DOHH2 (cell line): Measurements from ENCODE around the gene MIEF1.

Source experiments
- H3F3A ChIP-seq: fragments of 200-600 bp; sonication (generic), shearing (Covaris generic); 2 replicates; pipeline ENCODE4 v1.6.0; 2016; ENCODE audit warnings: antibody characterized with exemption, mild to moderate bottlenecking; ENCODE audit not compliant: control insufficient read depth, insufficient read depth
- H3K27ac ChIP-seq: fragments of 200-600 bp; sonication (generic); 2 replicates; pipeline ENCODE4 v1.5.1; 2014; ENCODE audit warnings: low read depth, mild to moderate bottlenecking, low read length, moderate library complexity
- H3K27me3 ChIP-seq: fragments of 200-600 bp; sonication (generic); 2 replicates; pipeline ENCODE4 v1.6.1; 2014; ENCODE audit warnings: mild to moderate bottlenecking, low read length, mixed read lengths; ENCODE audit not compliant: control insufficient read depth
- H3K36me3 ChIP-seq: fragments of 200-600 bp; sonication (generic); 2 replicates; pipeline ENCODE4 v1.6.1; 2014; ENCODE audit warnings: mild to moderate bottlenecking, low read length, moderate library complexity, mixed read lengths; ENCODE audit not compliant: control insufficient read depth
- H3K4me1 ChIP-seq: fragments of 200-600 bp; sonication (generic); 2 replicates; pipeline ENCODE4 v1.6.1; 2014; ENCODE audit warnings: mild to moderate bottlenecking, low read length, mixed read lengths; ENCODE audit not compliant: control insufficient read depth
- H3K4me2 ChIP-seq: fragments of 200-600 bp; sonication (generic); 2 replicates; pipeline ENCODE4 v1.6.0; 2014; ENCODE audit warnings: mild to moderate bottlenecking, low read length, moderate library complexity
- H3K4me3 ChIP-seq: fragments of 200-600 bp; sonication (generic); 2 replicates; pipeline ENCODE4 v1.5.1; 2014; ENCODE audit warnings: mild to moderate bottlenecking, low read length, mixed read lengths
- H3K79me2 ChIP-seq: fragments of 200-600 bp; sonication (generic); 2 replicates; pipeline ENCODE4 v1.6.1; 2014; ENCODE audit warnings: mild to moderate bottlenecking, low read length, mixed read lengths; ENCODE audit not compliant: control insufficient read depth
- H3K9me2 ChIP-seq: fragments of 200-600 bp; sonication (generic); replicated peaks from 2 replicates; pipeline ENCODE4 v1.6.1; 2014; ENCODE audit warnings: mild to moderate bottlenecking, low read length, mixed read lengths; ENCODE audit not compliant: control insufficient read depth
- H3K9me3 ChIP-seq: fragments of 200-600 bp; sonication (generic); 2 replicates; pipeline ENCODE4 v1.6.1; 2014; ENCODE audit warnings: antibody characterized with exemption, low read length, mixed read lengths; ENCODE audit not compliant: control insufficient read depth, insufficient read depth
- H4K20me1 ChIP-seq: fragments of 200-600 bp; sonication (generic); 2 replicates; pipeline ENCODE4 v1.6.0; 2014; ENCODE audit warnings: low read depth, mild to moderate bottlenecking, antibody characterized with exemption, low read length, moderate library complexity; ENCODE audit not compliant: control insufficient read depth, insufficient read depth
- EZH2phosphoT487 ChIP-seq: fragments of 200-600 bp; sonication (generic); IDR thresholded peaks from 2 replicates; pipeline ENCODE4 v1.6.1; 2017; ENCODE audit warnings: borderline replicate concordance, mild to moderate bottlenecking, antibody characterized with exemption, low read length, moderate library complexity, mixed read lengths
- TF ChIP-seq, protein P1 (sequence below): fragments of 200-600 bp; sonication (generic); IDR thresholded peaks from one replicate; pipeline ENCODE4 v1.5.1; 2014; ENCODE audit warnings: antibody characterized with exemption, mild to moderate bottlenecking, low read depth, low read length; ENCODE audit not compliant: poor library complexity, severe bottlenecking

Gene MIEF1

DNA sequence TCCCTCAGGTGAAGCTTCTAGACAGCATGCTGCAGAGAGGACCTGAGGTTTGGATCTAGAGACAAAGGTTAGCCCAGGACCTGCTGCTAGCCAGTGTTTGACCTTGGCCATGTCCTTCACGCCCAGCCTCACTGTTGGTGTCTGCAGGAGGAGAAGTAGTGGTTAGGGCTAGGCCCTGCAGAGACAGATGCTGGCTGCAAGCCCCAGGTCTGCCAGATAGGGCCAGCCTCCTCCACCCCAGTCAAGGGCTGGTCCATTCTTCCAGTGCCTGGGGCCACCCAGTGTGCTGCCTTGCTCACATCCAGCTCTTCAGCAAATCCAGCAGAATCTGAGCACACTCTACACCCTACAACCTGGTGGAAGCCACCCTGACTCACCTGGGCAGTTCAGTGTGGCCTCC, 21.5 kb upstream of the MIEF1 start:
- H3K4me1 ChIP-seq = no peaks in the 10 kb centered on the region
- TF ChIP-seq EZH2phosphoT487 = no peak
- TF ChIP-seq, protein P1, sequence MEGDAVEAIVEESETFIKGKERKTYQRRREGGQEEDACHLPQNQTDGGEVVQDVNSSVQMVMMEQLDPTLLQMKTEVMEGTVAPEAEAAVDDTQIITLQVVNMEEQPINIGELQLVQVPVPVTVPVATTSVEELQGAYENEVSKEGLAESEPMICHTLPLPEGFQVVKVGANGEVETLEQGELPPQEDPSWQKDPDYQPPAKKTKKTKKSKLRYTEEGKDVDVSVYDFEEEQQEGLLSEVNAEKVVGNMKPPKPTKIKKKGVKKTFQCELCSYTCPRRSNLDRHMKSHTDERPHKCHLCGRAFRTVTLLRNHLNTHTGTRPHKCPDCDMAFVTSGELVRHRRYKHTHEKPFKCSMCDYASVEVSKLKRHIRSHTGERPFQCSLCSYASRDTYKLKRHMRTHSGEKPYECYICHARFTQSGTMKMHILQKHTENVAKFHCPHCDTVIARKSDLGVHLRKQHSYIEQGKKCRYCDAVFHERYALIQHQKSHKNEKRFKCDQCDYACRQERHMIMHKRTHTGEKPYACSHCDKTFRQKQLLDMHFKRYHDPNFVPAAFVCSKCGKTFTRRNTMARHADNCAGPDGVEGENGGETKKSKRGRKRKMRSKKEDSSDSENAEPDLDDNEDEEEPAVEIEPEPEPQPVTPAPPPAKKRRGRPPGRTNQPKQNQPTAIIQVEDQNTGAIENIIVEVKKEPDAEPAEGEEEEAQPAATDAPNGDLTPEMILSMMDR = no peak
- peaks cover 61% of the 10 kb centered on the region for H3K79me2 ChIP-seq

DNA sequence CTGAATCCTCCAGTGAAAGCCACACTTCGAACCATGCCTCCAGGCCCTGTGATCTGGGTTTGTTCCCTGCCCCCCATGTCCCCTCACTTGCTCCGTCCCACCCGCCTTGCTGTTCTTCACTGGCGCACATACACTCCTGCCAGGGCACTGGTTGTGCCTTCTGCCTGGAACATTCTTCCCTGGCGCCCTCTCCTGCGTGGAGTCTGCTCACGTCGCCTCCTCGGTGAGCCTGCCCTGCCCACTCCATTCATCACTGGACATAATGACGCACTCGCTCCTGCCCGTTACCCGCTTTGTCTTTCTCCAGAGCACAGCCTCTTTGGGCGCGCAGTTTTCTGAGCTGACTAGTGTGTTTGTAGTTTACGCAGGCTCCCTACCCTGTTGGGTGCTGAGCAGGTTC, 21.0 kb upstream of the MIEF1 start:
- Histone ChIP-seq H3K9me2 (no peaks in the 10 kb centered on the region), H3K4me1 (no peaks in the 10 kb centered on the region), H3K27ac (no peak overlapping the region), H3K4me2 (no peak overlapping the region), H3K4me3 (no peak overlapping the region), H4K20me1 (no peaks in the 10 kb centered on the region), H3K27me3 (no peaks in the 10 kb centered on the region), H3K9me3 (no peaks in the 10 kb centered on the region), H3K79me2 (peaks cover 56% of the 10 kb centered on the region), H3K36me3 (peaks cover 51% of the 10 kb centered on the region), H3F3A (no peaks in the 10 kb centered on the region)
- TF ChIP-seq, protein P1 = no peak
- no peak for TF ChIP-seq EZH2phosphoT487

More for the DNA sequence above, 21.5 kb upstream of the MIEF1 start:
- no peak overlapping the region for H3K4me2 ChIP-seq
- no peak overlapping the region for H3K4me3 ChIP-seq
- H3K36me3 ChIP-seq = peaks cover 54% of the 10 kb centered on the region
- no peaks in the 10 kb centered on the region for H3F3A ChIP-seq
- H3K9me2 ChIP-seq = no peaks in the 10 kb centered on the region
- no peaks in the 10 kb centered on the region for H3K27me3 ChIP-seq
- H3K27ac ChIP-seq = no peak overlapping the region
- H4K20me1 ChIP-seq = peaks cover under 1% of the 10 kb centered on the region; the same call in 1 of the 2 replicates
- H3K9me3 ChIP-seq = no peaks in the 10 kb centered on the region

DNA sequence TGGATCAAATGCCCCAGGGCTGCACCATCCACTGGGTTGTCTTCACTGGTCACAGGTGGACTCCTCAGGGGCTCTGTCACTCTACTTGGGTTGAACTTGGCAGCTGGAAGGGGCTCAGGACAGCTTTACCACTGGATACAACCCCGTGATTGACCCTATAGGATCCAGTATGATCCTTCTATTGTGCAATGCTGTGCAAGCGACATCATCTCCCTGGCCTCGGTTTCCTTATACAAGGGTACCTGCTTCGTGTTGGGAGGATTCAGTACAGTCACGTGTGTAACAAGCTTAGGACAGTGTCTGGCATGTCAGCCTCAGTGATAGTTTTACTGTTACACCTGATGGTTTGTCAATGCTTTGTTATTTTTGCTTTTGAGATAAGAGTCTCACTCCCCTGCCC, 20.5 kb upstream of the MIEF1 start:
- TF ChIP-seq, protein P1 = no peak
- no peak for TF ChIP-seq EZH2phosphoT487
- H3K36me3 ChIP-seq = peaks cover 46% of the 10 kb centered on the region
- no peaks in the 10 kb centered on the region for H3K27me3 ChIP-seq
- no peaks in the 10 kb centered on the region for H3F3A ChIP-seq
- no peak overlapping the region for H3K4me2 ChIP-seq
- H3K27ac ChIP-seq = no peak overlapping the region
- no peaks in the 10 kb centered on the region for H3K9me3 ChIP-seq
- H3K9me2 ChIP-seq = no peaks in the 10 kb centered on the region
- no peak overlapping the region for H3K4me3 ChIP-seq
- no peaks in the 10 kb centered on the region for H4K20me1 ChIP-seq
- peaks cover 51% of the 10 kb centered on the region for H3K79me2 ChIP-seq
- H3K4me1 ChIP-seq = no peaks in the 10 kb centered on the region

DNA sequence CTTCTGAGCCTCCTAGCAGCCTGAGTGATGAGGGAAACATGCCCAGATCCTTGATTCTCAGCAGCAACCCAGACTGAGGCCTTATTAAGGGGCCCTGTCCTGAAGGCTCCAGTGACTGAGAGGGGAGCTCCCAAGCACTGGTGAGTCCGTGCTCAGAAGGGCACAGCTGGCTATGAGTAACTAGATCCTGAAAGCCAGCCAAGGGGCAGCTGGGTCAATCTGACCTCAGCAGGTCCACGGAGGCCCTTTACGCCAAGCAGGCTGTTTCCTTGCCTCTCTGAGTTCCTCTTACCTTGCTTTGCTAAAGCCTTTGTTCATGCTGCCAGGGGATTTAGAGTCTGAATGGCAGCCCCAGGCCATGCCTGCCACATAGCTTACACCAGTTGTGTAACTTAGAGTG, 19.3 kb upstream of the MIEF1 start:
- Histone ChIP-seq H3K4me2 (no peak overlapping the region), H3K4me3 (no peak overlapping the region), H3K9me2 (no peaks in the 10 kb centered on the region), H3K27ac (no peak overlapping the region), H3F3A (no peaks in the 10 kb centered on the region), H4K20me1 (no peaks in the 10 kb centered on the region), H3K9me3 (no peaks in the 10 kb centered on the region), H3K27me3 (no peaks in the 10 kb centered on the region), H3K4me1 (no peaks in the 10 kb centered on the region), H3K79me2 (peaks cover 40% of the 10 kb centered on the region), H3K36me3 (peaks cover 36% of the 10 kb centered on the region)
- TF ChIP-seq, protein P1 = no peak
- no peak for TF ChIP-seq EZH2phosphoT487
